Lung (tissue), 12 donors: ENCODE results near the gene ATOSA. TPM values are rescaled to one million over a fixed set of nuclear protein-coding genes. Genes with fewer than 3 reads are reported as not detected.

ENCODE experiments used
- ATAC-seq: fragments of 200-7000 bp; cut with Tn5 transposase; one replicate; pipeline ENCODE4 v1.9.1; 2020; ENCODE audit warnings: moderate number of reproducible peaks; ENCODE audit not compliant: insufficient read depth, low FRiP score
- DNase-seq, 3 donors: peaks; one replicate each; pipeline ENCODE4 v3.0.0-alpha.2; 2013 to 2017
- H3K27ac ChIP-seq, 2 donors: one replicate each; pipeline ENCODE4 v1.5.1; 2013; ENCODE audit warnings: mild to moderate bottlenecking in 2 of 2, moderate library complexity in 2 of 2, control low read depth in 1 of 2, inconsistent platforms in 1 of 2, low read depth in 1 of 2, low read length in 1 of 2
- H3K27me3 ChIP-seq, 3 donors: one replicate each; pipeline ENCODE4 v1.5.1; 2013; ENCODE audit warnings: low read length in 2 of 3; ENCODE audit not compliant: control insufficient read depth in 3 of 3, insufficient read depth in 3 of 3
- H3K36me3 ChIP-seq, 4 donors: one replicate each; pipeline ENCODE4 v1.5.1; 2013; ENCODE audit warnings: low read length in 4 of 4, mild to moderate bottlenecking in 1 of 4, moderate library complexity in 1 of 4; ENCODE audit not compliant: control insufficient read depth in 4 of 4, insufficient read depth in 4 of 4
- H3K4me1 ChIP-seq, 5 donors: one replicate each; pipeline ENCODE4 v1.5.1; 2013; ENCODE audit warnings: low read length in 5 of 5, mild to moderate bottlenecking in 2 of 5, moderate library complexity in 1 of 5; ENCODE audit not compliant: control insufficient read depth in 5 of 5, insufficient read depth in 5 of 5
- H3K4me3 ChIP-seq: one replicate; pipeline ENCODE4 v1.5.1; 2013; ENCODE audit warnings: mild to moderate bottlenecking, control low read depth, moderate library complexity
- H3K9ac ChIP-seq, 2 donors: one replicate each; pipeline ENCODE4 v1.5.1; 2013; ENCODE audit warnings: low read length in 2 of 2, control low read depth in 1 of 2; ENCODE audit not compliant: insufficient read depth in 1 of 2
- H3K9me3 ChIP-seq, 4 donors: one replicate each; pipeline ENCODE4 v1.5.1; 2013; ENCODE audit warnings: low read length in 3 of 4, mild to moderate bottlenecking in 1 of 4, moderate library complexity in 1 of 4; ENCODE audit not compliant: control insufficient read depth in 4 of 4, insufficient read depth in 3 of 4
- CTCF ChIP-seq: IDR thresholded peaks from 2 replicates; pipeline ENCODE4 v1.5.1; 2012; ENCODE audit warnings: mild to moderate bottlenecking; ENCODE audit errors: control extremely low read depth, extremely low read depth
- WGBS, 2 donors: extraction: QIAGEN DNeasy Blood & Tissue Kit; methylation state at CpG; one replicate each; pipeline ENCODE4 v1.1.7; 2013; 5-methylcytosine and 5-hydroxymethylcytosine counted together
- polyA plus RNA-seq, 2 donors: library from polyadenylated mRNA; stranded (reverse); fragments of 200-250 nt; gene quantifications; one replicate each; pipeline ENCODE4 v1.2.1, GENCODE V29; 2013
- total RNA-seq, 2 donors: library from RNA; depleted of rRNA in 1 of 2; stranded (reverse); fragments of >200 nt in 1 of 2; gene quantifications; one replicate each; pipeline ENCODE4 v1.2.1, GENCODE V29; 2014 to 2021
- donor health status: control.
- donor health status: control.
- donor health status: Bipolar disorder and iron deficiency.
- donor health status: healthy.
- donor health status: DM: yes; HTN: yes; CAD: no.

Gene ATOSA
- total and polyA plus RNA-seq, 4 donors: 12.1 to 114 (median 46.7) TPM

DNA sequence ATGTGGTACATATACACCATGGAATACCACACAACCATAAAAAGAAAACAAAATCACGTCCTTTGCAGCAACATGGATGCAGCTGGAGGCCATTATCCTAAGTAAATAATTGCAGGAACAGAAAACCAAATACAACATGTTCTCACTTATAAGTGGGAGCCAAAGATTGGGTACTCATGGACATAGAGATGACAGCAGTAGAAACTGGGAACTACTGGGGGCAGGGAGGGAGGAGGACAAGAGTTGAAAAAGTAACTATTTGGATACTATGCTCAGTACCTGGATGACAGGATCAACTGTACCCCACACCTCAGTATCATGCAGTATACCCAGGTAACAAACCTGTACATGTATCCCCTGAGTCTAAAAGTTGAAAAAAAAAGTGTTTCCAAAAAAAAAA is 23.2 kb upstream of the ATOSA start:
- no peak overlapping the region for H3K27ac ChIP-seq
- H3K27me3 ChIP-seq: no peaks in the 10 kb centered on the region
- no peaks in the 10 kb centered on the region for H3K36me3 ChIP-seq
- no peak for ATAC-seq
- DNase-seq: no peak
- WGBS, 2 donors: 79 to 87% methylated on average over 1 of the region's 1 CpG
- no peak overlapping the region for H3K4me3 ChIP-seq
- H3K4me1 ChIP-seq: peaks cover 0 to 12% (median 0%) of the 10 kb centered on the region in 5 donors
- no peaks in the 10 kb centered on the region for H3K9me3 ChIP-seq
- TF ChIP-seq CTCF: no peak
- no peak overlapping the region for H3K9ac ChIP-seq

GRCh38 chr15:52699457-52699856 is 20.3 kb upstream of the ATOSA start:
- TF ChIP-seq CTCF: no peak
- no peak overlapping the region for H3K9ac ChIP-seq
- no peaks in the 10 kb centered on the region for H3K36me3 ChIP-seq
- no peak overlapping the region for H3K27ac ChIP-seq
- no peak overlapping the region for H3K4me3 ChIP-seq
- WGBS, 2 donors: 63 to 66% methylated on average over 3 of the region's 3 CpGs
- no peaks in the 10 kb centered on the region for H3K27me3 ChIP-seq
- ATAC-seq (no peak), DNase-seq (no peak)
- H3K9me3 ChIP-seq: no peaks in the 10 kb centered on the region
- H3K4me1 ChIP-seq: peaks cover 0 to 12% (median 0%) of the 10 kb centered on the region in 5 donors

DNA sequence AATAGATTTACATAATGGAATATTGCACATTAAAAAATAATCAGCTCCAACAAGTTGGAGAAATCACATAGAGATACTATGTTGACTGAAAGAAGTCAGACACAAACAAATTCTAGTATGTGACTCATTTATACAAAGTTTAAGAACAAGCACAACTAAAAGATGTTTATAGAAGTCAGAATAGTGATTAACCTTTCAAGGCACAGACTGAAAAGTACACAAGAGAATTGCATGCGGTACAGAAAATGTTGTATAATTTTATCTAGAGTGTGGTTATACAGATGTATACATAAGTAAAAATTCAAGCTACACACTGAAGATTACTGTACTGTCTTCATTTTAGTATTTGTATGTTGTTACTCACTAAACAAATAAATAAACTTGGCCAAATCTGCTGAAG is 19.3 kb upstream of the ATOSA start:
- 0 to 52% methylated on average over 1 of the region's 1 CpG for WGBS, 2 donors
- H3K4me3 ChIP-seq: no peak overlapping the region
- ATAC-seq (no peak), DNase-seq (no peak)
- H3K27ac ChIP-seq: no peak overlapping the region
- H3K4me1 ChIP-seq: peaks cover 0 to 12% (median 0%) of the 10 kb centered on the region in 5 donors
- no peaks in the 10 kb centered on the region for H3K27me3 ChIP-seq
- no peak for TF ChIP-seq CTCF
- no peaks in the 10 kb centered on the region for H3K36me3 ChIP-seq
- H3K9me3 ChIP-seq: no peaks in the 10 kb centered on the region
- H3K9ac ChIP-seq: no peak overlapping the region

DNA sequence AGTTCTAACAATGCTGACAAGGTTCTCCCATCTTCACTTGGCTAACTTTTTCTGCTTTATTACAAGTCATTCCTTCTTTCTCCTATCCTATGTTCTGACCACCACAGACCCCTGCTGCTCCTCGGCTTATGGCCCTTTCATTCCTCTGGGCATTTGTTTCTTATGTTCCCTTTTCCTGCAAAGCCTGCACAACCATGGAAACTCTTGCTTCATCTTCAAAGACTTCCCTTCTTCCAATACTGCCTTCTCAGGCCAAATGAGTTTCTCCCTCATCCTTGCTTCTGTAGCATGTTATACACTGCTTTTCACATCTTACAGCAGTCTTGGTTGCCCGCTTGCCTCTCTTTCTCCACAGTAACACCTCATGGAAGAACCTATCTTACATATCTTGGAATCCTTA is 17.9 kb upstream of the ATOSA start:
- no peak for ATAC-seq
- Histone ChIP-seq H3K9me3 (no peaks in the 10 kb centered on the region), H3K4me1 (peaks cover 0 to 12% (median 0%) of the 10 kb centered on the region in 5 donors), H3K36me3 (no peaks in the 10 kb centered on the region), H3K27me3 (no peaks in the 10 kb centered on the region), H3K27ac (no peak overlapping the region), H3K9ac (no peak overlapping the region), H3K4me3 (no peak overlapping the region)
- 78 to 91% methylated on average over 2 of the region's 2 CpGs for WGBS, 2 donors
- no peak for DNase-seq
- TF ChIP-seq CTCF: no peak
